Hippocampal formation (tissue), 2 donors: ENCODE measurements around the gene ATP13A2.

Experiments used
- DNase-seq, 2 donors: peaks; one replicate each; lab custom pipeline; 2025; lab: John Stamatoyannopoulos, UW

Gene ATP13A2

DNA sequence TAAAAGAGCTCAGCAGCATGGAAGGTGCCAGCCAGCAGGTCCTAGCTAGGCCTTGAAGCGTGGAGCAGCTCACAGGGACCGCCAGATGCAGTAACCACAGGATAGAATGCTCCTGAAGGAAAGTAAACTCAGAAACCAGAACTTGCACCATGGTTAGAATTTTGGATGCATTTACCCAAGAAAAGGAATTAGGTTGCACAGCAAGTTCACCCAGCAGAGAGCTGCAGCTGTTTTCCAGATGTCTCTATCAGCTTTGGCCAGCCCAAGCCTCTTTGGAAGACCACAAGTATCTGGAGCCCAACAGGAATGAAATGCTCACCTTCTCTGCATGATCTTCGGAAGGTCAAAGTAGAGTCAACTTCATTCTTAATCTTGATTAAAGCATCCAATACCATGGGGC, 21.0 kb upstream of the ATP13A2 start:
- no peak for DNase-seq

DNA sequence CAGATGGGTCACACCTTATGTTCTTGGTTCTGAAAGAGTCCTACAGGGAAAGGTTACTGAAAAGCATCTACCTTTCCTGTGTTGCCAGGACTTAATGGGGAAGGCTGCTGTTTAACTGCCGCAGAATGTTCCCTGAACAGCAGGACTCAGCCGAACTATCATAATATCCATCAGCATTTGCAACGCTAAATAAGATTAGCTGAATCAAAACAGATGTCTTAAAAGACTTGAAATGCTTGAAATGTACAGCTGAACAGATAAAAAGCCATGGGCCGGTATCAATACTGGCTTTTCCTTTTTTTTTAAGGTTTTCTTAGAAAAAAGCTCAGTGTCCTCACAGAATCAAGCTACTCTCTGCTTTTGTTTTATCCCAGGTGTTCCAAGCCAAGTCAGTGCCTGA, 19.7 kb upstream of the ATP13A2 start:
- no peak for DNase-seq

DNA sequence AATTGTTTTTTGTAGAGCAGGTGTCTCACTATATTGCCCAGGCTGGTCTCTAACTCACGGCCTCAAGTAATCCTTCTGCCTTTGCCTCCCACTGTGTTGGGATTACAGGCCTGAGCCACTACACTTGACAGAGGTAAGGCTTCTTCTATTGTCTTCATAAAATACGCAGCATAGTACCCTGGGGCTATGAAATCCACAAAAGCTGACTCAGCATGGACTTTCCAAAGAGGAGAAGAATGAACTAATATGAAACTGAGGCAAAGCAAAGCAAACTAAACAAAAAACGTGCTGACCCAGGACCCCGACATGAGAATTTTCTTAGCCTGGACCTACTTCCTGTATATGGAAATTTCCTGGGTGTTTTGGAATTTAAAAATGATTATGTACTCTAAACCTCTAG, 18.5 kb upstream of the ATP13A2 start:
- no peak for DNase-seq

DNA sequence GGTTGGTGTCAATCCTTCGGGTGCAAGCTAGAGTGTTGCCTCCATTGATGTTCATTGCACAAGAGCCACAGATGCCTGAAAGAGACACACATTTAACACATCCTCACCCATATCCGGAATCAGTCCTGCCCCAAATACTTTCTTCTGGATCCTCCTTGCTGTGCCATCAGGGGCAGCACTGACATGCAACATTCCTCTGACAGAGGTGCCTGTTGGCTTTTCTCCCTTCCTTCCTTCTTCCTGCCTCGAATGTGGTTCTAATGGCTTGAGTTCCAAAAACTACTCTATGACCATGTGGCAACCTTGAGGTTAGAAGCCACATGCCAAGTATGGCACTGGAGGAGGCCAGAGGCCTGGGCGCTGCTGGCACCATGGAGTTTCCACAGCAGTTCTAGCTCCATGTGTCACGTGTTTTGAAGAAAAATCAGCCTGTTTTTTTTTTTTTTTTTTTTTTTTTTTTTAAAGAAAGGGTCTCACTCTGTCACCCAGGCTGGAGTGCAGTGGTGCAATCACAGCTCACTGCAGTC, 17.0 kb upstream of the ATP13A2 start:
- no peak for DNase-seq

DNA sequence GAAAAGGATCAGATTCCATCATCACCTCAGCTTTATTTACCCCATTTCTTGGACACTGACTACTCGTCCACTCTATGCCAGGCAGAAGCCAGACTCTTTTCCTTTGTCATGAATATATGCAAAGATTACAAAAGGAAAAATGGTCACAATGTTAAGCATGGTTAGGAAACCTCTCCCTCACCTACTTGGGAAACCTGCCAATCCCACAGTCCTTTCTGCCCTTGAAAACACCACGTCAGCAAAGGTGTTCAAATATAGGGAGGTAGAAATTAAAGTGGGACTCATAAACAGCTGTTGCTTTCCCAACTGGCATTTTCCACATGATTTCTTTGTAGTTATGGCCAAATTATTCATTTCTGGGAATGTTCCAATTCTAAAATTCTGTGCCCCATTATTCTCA, 16.2 kb upstream of the ATP13A2 start:
- no peak for DNase-seq

DNA sequence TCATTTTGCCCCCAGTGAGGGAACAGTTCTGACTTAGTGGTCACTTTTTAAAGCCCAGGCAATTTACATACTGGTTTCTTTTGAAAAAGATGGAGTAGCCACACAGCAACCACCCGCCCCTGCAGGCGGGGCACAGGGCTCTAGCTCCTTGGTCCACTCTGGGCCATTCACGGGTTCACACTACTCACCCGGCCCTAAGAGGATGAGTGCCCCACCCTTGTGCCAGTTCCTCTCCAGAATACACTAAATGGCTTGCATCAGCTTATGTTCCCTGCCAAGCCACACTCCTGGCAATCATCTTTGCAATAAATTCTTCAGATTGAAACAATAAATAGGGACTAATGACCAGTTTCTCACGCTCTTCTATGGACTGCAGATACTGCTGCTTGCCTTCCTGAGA, 15.7 kb upstream of the ATP13A2 start:
- no peak for DNase-seq

DNA sequence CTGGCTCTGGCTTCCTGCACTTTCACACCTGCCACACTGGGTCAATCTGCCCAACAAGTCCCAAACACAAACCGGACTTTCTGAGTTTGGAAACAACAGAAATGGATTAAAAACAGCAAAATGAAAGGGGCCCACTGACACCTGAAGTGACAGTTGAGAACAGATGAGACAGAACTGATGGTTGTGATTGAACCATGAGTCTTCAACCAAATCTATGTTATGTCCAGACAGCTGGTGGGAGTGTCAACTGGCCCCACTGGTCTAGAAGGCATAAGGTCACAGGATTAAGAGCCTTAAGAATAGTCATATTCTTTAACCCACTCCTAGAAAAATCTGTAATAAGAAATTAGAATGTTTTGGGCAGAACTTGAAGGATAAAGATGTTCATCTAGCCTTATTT, 13.0 kb upstream of the ATP13A2 start:
- DNase-seq, result no peak

DNA sequence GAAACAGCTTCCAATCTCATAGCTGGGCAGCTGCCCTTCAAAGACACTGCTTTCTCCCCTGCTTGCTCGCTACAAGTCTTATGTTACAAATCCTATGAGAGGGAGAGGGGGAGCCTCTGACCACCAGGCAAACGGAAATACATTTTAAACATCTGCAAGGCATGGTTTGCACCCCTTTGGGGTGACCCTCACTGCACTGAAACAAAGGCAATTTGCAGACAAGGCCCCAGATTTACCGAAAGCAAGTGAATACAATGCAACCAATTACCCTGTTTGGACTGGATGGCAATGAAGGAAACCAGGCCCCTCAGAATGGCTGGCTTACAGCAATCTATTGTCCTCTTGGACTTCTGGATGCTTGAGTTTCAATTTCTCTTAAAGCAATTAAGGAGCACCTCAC, 11.8 kb upstream of the ATP13A2 start:
- DNase-seq, result no peak

DNA sequence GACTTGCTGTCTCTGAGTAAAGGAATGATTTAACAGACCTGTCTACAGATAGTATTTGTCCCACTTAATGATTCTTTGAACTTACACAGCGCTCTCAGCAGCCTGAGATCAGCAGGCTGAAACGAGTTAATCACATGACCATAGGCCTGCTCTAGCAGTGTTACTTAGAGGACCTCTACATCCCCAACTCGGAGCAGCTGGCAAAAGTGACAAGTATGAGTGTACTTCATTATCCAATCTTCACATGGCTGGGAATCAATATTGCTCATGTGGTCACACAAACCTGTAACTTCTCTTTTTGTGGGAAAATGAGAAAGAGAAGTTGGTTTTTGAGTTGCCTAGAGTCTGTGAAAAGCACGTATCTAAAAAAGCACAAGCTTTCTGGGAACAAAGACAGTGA, 11.4 kb upstream of the ATP13A2 start:
- no peak for DNase-seq

DNA sequence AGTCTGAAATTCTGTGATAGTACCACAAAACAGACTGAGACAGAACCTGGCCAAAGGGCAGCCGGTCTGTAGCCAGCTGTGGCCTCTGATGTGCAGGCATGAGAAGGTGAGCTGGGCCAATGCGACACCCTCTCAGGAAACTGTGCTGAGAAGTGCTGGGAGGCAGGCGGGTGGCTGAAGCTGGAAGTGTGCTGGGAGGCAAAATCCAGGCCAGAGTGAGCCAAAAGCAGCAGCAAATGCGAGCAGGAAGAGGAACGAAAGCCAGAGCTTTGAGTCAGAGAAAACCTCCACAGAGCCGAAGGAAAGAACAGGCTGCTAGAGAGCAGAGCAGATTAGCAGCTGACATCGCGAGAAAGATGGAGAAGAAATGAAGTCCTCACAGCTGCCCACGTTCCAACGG, 10.2 kb upstream of the ATP13A2 start:
- DNase-seq, result peak in 1 of 2 donors; percentile 23

DNA sequence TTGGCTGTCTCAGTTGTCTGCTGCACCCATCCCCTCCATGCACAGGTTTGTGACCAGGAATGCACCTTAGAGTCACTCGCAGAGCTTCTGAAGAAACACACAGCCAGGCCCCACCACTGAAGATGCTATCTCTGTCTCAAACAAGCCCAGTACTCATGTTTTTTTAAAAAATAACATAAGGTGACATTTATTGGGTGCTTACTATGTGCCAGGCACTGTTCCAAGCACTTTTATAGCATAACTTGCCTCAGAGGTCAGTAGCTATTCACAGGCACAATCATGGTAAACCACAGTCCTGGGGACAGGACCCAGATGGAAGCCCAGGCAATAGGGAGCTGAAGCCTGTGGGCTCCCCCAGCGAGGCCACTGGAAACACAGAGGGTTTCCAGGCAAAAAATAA, 8.8 kb upstream of the ATP13A2 start:
- no peak for DNase-seq

DNA sequence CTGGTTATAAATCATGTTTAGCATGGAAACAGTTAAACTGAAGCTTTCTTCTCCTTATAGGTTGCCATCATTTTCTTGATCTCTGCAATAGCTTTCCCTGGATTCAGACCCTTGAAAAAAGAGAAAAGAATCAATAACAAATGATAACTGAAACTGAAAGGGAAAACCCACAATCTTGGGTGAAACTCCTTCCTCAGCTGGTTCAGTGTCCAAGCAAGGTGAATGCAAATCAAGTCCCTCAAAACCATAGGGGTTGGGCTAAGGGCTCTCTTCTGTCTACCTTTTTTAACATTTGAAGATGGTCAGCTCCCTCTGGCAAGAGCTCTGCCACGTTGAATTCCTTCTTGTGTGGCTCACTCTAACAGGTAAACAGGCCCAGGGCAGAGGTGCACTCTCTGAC, 7.1 kb upstream of the ATP13A2 start:
- no peak for DNase-seq

DNA sequence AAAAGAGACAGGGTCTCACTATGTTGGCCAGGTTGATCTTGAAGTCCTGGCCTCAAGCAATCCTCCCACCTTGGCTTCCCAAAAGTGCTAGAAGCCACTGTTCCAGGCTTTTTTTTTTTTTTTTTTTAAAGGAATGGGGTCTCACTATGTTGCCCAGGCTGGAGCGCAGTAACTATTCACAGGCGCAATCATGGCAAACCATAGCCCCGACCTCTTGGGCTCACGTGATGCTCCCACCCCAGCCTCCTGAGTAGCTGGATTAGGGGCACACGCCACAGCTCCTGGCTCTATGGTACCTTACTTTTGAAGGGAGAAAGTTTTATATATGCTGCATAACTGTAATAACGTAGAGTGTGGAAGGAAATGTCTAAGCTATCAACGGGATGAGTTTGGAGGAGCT, 5.7 kb upstream of the ATP13A2 start:
- no peak for DNase-seq

DNA sequence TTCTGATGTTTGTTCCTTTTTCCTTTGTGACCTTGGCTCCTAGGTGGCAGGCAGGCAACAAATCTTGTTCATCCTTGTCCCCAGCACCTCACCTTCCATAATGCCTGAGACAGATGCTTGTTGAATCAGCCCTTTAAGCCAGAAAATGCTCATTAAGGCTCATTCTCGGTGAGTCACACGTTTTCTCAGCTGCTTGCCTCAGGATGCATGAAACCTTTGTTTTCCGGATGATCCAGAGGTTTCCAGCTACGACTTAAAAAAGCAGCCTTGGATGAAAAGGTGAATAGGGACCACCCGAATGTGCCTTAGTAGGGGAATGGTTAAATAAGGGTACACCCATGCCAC, 4.6 kb upstream of the ATP13A2 start:
- no peak for DNase-seq

DNA sequence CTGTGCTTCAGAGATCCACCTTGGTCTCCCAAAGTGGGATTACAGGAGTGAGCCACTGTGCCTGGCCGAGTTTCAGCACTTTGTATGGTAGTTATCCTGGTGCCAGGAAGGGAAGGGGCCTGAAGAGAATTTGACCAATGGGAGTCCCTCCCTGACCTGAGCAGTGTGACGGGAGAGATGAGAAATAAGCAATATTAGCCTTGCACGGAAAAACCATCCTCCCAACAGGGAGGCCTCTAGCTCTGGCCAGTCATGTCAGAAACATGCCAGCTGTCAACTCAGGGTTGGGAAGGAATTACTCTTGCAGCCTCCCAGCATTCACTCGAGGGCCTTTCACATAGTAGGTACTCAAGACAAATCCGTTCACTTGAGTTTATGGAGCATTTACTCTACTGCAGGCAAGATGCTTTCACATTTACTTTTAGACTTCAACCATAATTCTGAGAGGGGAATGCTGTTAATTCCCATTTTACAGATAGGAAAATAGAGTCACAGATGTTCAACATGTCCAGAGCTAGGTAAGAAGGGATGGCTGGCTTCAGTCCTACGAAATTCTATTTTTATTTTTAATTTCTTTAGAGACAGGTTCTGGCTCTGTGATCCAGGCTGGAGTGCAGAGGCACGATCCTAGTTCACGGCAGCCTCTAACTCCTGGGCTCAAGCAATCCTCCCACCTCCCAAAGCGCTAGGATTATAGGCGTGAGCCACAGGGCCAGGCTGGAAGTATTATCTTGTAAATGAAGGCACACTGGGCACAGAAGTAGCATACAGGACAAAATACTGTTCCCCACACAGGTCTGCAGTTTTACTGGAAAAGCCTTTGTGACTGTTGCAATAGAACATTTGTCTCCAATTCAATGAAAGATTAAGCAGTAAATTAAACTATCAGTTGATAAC, 3.2 kb upstream of the ATP13A2 start:
- no peak for DNase-seq

DNA sequence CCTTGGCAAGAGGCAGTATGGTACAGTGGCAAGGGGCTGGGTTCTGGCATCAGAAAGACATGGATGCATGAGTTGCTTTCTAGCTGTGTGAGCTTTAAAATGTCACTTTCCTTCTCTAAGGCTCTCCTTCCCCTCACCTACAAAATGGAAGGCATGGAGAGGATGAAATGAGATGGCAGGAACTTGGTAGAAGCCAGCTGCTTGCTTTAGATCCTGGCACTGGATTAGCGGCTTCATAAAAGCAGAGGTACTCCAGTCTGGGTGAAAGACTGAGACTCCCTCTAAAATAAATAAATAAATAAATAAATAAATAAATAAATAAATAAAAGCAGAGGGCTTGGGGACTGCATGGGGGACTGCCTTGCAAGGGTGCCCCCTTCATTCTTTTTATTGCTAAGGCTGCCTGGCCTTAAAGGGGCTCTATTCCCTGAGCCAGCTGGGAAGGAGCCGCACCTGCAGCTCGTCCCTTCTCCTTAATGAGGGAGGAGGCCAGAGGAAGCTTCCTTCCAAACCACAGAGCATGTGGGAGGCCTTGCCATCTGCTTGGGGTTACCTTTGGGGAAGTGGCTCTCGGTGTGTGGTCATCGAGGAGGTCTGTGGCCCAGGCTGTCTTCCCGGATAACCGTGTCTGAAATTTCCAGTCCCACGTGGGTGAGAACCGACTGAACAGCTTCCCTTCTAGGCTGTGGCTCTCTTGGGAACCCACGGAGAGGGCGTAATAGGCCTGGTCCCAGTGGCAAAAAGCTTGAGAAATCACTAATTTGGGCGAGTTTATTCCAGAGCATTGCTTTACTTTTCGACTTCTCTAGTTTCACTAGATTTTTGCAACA, 2.0 kb upstream of the ATP13A2 start:
- DNase-seq, result peak in 1 of 2 donors; percentile 9

DNA sequence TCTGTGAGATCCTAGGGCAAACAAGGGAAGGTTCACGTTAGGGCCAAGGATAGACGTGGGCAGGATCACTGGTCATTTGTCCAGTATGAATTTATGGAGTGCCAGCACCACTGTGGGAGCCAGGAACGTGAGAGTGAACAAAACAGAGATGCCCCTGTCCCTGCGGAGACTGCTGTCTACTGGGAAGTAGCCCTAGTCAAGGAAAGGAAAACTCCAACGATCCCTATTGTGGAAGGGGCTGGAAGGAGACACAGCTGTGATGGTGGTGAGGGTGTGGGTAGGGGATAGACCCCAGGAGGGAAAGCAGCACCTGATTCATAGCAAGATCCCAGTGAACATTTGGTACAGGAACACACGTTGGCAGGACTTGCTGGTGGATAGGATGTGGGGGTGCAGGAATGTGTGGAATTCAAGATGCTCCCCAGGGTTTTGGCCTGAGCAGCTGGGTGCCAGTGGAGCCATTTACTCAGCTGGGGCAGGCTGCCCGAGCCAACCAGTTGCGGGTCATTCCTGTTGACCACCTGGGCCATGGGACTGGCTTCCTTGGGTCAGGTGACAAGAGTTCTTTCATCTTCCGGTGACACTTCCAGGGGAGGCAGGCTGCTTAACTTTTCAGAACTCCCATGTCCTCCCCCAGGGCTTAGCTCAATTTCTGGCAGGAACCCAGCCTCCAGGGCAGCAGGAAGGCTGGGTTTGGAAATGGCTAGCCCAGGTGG, 1.2 kb upstream of the ATP13A2 start:
- DNase-seq, result no peak

DNA sequence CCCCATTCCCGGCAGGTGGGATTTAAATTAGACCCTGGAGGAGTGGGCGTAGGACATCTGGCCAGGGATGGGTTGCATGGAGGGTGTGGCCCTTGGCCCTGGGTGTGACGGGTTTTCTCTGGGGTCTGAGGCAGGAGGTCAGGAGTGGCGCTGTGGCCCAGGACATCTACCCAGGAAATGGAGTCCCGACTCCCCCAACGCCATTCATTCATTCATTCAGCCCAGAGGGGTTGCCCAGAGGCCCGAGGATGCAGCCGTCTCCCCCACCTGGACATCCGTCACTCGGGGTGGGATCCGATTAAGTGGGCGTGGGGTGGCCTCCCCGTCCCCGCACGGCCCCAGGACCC, 663 bp downstream of the ATP13A2 start:
- DNase-seq, result no peak

DNA sequence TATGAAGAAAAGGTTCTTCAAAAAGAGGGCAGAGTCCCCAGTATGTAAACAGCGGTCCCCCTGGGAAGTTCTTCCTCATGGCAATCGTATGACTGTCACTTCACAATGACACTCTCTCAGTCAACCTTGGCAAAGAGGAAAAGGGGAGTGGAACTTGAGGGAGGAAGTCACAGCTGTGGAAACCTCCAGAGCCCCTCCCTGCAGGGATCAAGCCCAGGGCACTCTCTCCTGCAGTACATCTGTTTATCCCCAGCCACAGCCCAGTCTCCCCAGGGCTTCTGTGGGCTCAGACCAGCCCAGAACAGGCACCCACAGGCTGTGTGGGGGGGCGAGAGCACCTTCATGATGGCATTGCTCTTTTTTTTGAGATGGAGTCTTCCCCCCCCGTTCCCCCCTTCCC, 2.0 kb downstream of the ATP13A2 start:
- DNase-seq, result no peak

DNA sequence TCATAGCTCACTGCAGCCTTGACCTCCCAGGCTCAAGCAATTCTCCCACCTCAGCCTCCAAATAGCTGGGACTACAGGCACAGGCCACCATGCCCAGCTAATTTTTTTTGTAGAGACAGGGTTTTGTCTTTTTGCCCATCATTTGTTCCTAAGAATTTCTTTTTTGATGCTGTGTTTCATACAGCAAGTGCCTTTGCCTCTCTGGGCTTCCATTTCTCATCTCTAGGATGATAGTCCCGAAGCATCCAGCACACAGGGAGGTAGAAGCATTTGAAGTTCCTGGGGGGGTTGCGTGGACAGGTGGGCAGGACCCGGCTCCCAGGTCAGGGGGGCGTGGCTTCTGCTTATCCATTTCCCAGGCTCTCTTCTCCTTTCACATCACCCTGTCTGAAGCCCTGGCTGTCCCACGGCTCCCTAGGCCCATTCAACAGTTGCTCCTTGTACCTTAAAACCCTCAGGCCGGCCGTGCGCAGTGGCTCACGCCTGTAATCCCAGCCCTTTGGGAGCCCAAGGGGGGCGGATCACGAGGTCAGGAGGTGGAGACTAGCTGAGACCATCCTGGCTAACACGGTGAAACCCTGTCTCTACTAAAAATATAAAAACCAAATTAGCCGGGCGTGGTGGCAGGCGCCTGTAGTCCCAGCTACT, 3.4 kb downstream of the ATP13A2 start:
- no peak for DNase-seq

DNA sequence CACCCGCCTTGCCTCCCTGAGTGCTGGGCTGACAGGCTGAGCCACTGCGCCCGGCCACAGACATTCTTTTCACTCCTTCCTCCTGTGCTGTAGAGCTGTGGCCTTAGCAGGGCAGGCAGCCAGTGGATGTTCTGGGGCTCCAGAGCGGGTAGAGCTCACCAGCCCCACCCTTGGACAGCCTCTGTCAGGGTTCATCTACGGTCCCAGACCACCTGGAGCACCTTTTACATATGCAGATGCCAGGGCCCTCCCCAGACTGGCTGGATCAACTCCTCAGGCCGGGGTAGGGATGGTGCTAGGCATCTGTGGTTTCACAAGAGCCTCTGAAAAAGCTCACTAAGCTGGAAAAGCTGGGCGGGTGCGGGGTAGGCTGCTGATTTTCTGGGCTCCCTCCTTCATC, 4.6 kb downstream of the ATP13A2 start:
- DNase-seq, result no peak

DNA sequence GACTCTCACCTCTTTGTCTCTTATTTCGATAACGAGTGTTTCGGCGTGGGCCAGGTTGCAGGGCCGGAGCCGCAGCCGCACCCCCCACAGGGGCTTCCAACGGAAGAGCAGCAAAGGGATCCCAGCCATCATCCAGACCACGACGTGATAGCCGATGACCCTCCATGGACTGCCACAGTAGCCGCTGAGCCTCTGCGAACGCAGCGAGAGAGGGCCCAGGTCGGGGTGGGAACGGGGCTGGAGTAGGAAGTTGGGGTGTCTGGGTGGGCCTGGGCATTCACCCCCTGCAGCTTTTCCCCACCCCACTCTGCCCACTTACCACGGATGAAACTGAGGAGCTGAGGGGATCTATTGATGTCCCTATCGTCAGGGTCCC, 6.4 kb downstream of the ATP13A2 start:
- DNase-seq, result no peak
